ENCODE data around the gene AQP10. TPM values are rescaled to one million over a fixed set of nuclear protein-coding genes. Genes with fewer than 3 reads are reported as not detected.
"Not testable (repeated sequence)": the region's sequence is repeated elsewhere in the genome, so short reads cannot be mapped to it uniquely, and the experiment has no call there.

The AQP10 gene
- total RNA-seq, 1 donor from 2014 or later: 0.08 TPM

DNA sequence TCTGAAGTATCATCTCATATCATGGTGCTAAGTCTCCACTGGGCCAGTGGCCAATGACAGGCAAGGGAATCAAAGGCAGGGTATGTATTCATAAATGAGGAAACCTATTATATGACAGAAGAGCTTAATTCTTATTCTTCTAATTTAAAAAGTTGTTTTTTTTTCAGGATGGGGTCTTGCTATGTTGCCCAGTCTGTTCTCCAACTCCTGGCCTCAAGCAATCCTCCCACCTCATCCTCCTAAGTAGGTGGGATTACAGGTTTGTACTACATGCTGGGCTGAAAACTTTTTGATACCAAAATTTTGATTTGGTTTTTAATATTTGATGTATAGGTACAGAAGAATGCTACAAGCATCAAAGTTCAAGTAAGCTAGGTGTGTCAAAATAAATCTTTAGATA is 39.4 kb downstream of the AQP10 start:
- intact Hi-C loops (cut with DNase I): no loop called here
- DNase-seq (no peak), ATAC-seq (ENCODE audit: poor library complexity) (no peak)

DNA sequence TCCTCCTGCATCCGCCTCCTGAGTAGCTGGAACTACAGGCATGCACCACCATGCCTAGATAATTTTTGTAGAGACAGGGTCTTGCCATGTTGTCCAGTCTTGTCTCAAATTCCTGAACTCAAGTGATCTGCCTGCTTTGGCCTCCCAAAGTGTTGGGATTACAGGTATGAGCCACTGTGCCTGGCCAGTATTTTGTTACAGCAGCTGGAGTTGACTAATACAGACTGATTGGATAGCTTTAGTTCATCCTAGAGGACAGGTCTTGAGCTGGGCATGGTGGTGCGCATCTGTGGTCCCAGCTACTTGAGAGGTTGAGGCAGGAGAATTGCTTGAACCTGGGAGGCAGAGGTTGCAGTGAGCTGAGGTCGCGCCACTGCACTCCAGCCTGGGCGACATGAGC is 40.0 kb downstream of the AQP10 start:
- DNase-seq; ATAC-seq (ENCODE audit: poor library complexity); intact Hi-C loops (cut with DNase I): not testable (repeated sequence)

GRCh38 chr1:154361357-154361756 is 40.5 kb downstream of the AQP10 start:
- ATAC-seq (ENCODE audit: poor library complexity) (no peak), DNase-seq (no peak)
- intact Hi-C loops (cut with DNase I): no loop called here

GRCh38 chr1:154371436-154371835 is 50.5 kb downstream of the AQP10 start:
- intact Hi-C loops (cut with DNase I): no loop called here
- no peak for ATAC-seq (ENCODE audit: poor library complexity)
- DNase-seq: no peak

DNA sequence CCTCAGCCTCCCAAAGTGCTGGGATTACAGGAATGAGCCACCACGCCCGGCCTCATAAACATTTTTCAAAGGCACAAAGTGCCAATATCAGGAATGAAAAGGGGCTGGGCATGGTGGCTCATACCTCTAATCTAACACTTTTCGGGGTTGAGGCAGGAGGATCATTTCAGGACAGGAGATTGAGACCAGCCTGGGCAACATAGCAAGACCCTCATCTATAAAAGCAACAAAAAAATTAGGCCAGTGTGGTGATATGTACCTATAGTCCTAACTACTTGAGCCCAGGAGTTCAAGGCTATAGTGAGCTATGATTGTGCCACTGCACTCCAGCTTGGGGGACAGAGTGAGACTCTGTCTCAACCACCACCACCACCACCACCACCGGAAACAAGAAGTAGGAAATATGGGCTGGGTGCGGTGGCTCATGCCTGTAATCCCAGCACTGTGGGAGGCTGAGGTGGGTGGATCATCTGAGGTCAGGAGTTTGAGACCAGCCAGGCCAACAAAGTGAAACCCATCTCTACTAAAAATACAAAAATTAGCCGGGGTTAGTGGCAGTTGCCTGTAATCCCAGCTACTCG is 53.0 kb downstream of the AQP10 start:
- ATAC-seq (ENCODE audit: poor library complexity); intact Hi-C loops (cut with DNase I); DNase-seq: not testable (repeated sequence)

Other genes starting within 250 kb of the AQP10 start
- 0.43 TPM for gene NUP210L, start 166.0 kb upstream of the AQP10 start, total RNA-seq
- gene TPM3, start 129.0 kb upstream of the AQP10 start, total RNA-seq: 80.9 TPM
- gene CFAP141, start 114.8 kb upstream of the AQP10 start, total RNA-seq: not detected
- 91.2 TPM for gene UBAP2L, start 100.1 kb upstream of the AQP10 start, total RNA-seq
- gene HAX1, start 48.5 kb upstream of the AQP10 start, total RNA-seq: 166 TPM
- gene ATP8B2, start 4.4 kb downstream of the AQP10 start, total RNA-seq: 11.0 TPM
- 10.3 TPM for gene IL6R, start 84.2 kb downstream of the AQP10 start, total RNA-seq
- 2.5 TPM for gene TDRD10, start 181.1 kb downstream of the AQP10 start, total RNA-seq
- gene SHE, start 181.3 kb downstream of the AQP10 start, total RNA-seq: 11.0 TPM
- gene UBE2Q1, start 237.6 kb downstream of the AQP10 start, total RNA-seq: 46.6 TPM
- not detected for gene CHRNB2, start 246.7 kb downstream of the AQP10 start, total RNA-seq